ENCODE results near the gene TMEM82.

- TF ChIP-seq CTCF (IDR thresholded peaks at IDR 0.05): no peak
- no peak for TF ChIP-seq POLR2AphosphoS5 (IDR thresholded peaks at IDR 0.05)
- TF ChIP-seq EP300 (IDR thresholded peaks at IDR 0.05): no peak
- TF ChIP-seq POLR2A (IDR thresholded peaks at IDR 0.05): no peak
These were observed 22.6 kb downstream of the TMEM82 start for GRCh38 chr1:15764890-15765289.

Data from stomach (tissue), 4 donors.